ENCODE results near the gene DSCAM.

The DSCAM gene

GRCh38 chr21:40646651-40647050, 200.3 kb downstream of the DSCAM start:
- no peak for TF ChIP-seq CTCF (IDR thresholded peaks at IDR 0.05; ENCODE audit: low read depth, low read length)

DNA sequence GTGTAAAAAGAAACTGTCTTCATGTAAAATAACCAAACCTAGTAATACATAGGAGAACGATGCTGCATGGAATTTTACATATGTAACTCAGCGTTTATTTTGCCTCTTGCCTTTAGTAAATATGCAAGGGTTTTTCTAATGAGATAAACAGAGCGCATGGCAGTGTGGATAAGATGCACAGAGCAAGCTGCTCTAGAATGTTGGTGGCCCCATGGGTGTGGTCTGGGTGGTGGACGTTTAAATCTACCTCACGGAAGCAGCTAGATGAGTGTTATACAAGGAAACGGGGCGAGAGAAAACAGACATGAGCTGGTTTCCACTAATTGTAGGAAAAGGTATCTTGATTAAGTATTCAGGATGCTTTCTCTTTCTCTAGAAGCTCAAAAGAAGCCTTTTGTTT, 205.9 kb downstream of the DSCAM start:
- TF ChIP-seq CTCF (IDR thresholded peaks at IDR 0.05; ENCODE audit: low read depth, low read length), result no peak

More at GRCh38 chr21:40646651-40647050, 200.3 kb downstream of the DSCAM start:
- no peak overlapping the region for H3K4me3 ChIP-seq (ENCODE audit: low read depth, low read length)

DNA sequence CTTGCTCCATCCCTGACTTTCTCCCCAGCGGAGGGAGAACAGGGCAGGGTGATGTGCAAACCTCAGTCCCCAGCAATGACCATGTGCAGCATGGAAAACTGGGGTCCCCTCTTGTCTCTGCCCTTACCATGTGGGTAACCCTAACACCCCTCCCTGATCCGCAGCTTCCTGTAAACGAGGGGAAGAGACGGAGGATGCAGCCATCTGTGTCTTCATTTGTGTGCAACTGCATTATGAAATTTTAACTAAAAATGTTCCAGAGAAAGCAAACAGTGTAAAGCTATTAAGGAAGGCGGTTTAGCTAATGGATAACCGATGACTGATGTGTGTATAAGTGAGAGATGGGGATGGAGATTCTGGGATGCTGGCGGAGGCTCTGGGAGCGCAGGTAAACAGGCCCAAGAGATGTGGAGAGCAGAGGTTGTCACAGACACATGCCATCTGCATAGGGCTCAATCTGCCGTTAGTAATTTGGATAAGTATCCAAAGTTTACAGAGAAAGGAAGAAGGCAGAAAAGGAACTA, 206.6 kb downstream of the DSCAM start:
- TF ChIP-seq CTCF (IDR thresholded peaks at IDR 0.05; ENCODE audit: low read depth, low read length), result no peak
- H3K4me3 ChIP-seq (ENCODE audit: low read depth, low read length), result no peak overlapping the region

More for the DNA sequence above, 205.9 kb downstream of the DSCAM start:
- H3K4me3 ChIP-seq (ENCODE audit: low read depth, low read length), result no peak overlapping the region

DNA sequence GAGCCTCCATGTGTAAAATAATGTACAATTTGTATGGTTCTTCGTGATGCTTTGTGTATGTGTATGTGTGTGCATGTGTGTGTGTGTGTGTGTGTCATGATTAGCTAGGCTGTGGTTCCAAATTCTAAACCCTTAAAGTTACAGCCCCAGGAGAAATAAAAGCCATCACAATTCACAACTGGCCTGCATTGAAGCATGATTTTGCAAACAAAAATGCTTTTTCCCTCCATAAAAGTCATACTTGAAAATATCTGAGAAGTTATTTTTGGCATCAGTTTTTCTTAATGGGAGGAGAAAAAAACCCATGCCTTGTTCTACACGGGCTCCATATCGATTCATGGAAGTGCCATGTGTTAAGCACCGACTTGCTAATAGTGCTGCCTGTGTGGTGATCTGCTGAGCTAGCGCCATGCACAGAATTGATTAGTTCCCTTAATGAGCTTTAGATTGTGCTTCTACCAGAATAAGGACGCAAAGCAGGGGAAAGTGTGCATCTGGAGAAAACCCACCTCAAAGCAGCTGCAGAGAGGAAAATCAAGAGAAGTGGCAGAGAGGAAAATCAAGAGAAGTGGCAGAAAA, 207.3 kb downstream of the DSCAM start:
- TF ChIP-seq CTCF (IDR thresholded peaks at IDR 0.05; ENCODE audit: low read depth, low read length), result no peak
- H3K4me3 ChIP-seq (ENCODE audit: low read depth, low read length), result no peak overlapping the region

DNA sequence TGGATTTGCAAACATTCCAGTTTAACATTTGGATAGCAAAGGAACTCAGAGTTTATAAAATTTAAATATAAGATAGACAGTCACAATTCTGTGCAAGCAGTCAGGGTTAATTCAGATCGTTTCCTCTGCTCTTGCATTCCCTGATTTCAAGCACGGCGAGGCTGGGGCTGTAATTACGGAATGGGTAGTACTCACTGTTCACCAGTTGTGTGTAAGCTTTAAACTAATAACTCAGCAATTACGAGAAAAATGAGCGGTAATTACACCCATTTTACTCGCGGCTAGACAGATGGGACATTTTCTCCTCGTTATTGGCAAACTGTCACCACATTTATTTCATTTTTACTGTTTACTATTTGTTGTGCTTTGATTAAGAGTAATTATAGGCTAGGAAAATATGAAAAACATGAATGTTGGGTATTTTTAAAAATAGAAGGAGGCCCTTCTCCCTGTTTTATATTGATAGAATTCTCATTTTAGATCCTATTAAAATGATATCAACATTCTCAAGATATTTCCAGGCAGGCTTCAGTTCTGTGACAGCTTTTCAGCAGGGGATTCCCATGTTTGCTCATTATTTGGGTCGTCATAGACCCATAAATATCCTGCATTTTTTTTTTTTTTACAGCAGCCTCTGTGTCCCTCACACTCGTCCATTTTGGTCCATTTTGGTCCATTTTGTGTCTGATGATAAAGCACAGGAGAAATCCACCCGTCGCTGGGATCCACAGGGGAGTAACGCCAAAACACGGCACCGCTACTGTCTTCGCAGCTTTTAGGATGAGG, 208.3 kb downstream of the DSCAM start:
- no peak overlapping the region for H3K4me3 ChIP-seq (ENCODE audit: low read depth, low read length)
- no peak for TF ChIP-seq CTCF (IDR thresholded peaks at IDR 0.05; ENCODE audit: low read depth, low read length)

DNA sequence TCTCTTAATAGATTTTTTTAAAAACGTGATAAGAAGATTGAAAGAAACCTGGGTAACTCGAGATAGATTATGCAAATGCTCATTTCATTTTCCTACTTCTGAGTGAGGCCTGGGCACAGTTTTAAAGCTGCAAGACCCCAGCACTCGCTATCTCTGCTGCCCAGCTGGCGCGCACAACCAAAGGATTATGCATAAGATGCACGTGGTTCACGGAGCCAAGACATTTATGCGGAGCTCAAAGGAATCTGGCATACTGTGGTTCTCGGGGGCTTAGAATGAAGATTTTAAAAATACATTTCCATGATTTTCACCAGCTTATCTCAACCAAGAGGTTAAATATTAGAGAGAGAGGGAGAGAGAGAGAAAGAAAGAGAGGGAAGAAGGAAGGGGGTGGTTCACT, 210.9 kb downstream of the DSCAM start:
- no peak for TF ChIP-seq CTCF (IDR thresholded peaks at IDR 0.05; ENCODE audit: low read depth, low read length)
- H3K4me3 ChIP-seq (ENCODE audit: low read depth, low read length), result no peak overlapping the region

DNA sequence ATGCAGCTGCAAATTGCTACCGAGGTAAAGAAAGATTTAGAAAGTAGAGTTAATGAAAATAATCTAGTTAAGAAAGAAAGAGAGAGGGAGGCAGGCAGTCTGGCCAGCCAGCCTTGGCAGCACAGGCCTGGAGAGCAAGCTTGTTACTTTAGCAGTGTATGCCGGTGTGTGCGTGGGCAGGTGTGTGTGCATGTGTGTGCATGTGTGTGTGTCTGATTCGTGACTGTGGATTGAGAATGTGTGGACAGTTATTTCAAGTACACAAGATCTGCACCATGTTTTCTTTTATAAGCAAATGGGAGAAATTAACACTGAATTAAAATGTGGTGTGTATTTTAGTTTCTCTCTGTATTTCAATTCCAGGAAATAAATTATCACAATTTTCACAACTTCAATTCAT, 211.6 kb downstream of the DSCAM start:
- TF ChIP-seq CTCF (IDR thresholded peaks at IDR 0.05; ENCODE audit: low read depth, low read length), result no peak
- H3K4me3 ChIP-seq (ENCODE audit: low read depth, low read length), result no peak overlapping the region

All from WI38 (cell line).